ENCODE measurements around the gene QPRT.
A peak's percentile ranks its signal among the peaks of the same experiment; 100 is the strongest.

Gene QPRT

DNA sequence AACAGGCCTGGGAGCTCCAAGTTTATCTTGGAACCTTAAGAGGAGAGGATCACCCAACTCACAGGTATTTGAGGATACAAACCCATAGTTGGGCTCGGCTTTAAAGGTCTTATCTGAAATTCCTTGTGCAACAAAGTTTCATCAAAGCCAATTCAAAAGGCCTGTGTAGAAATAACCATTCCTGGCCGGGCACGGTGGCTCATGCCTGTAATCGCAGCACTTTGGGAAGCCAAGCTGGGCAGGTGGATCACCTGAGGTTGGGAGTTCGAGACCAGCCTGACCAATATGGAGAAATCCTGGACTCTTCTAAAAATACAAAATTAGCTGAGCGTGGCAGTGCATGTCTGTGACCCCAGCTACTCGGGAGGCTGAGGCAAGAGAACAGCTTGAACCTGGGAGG is 38.1 kb downstream of the QPRT start:
- POLR2A ChIA-PET, result interaction anchor here (1.7 kb wide), 1 partner anchor 17 kb away, joined by 4 read pairs; no protein-coding TSS in a partner anchor
- CTCF ChIA-PET, result interaction anchor here (0.6 to 2.1 kb wide), 6 partner anchors 12 to 302 kb away, joined by 3 to 11 read pairs (median 3); no protein-coding TSS in a partner anchor
- TF ChIP-seq ZNF292 (tag by site-specific recombination; IDR thresholded peaks at IDR 0.05; ENCODE audit: borderline replicate concordance, low read depth) (no peak), ZNF843 (tag by site-specific recombination; IDR thresholded peaks at IDR 0.05) (no peak), ZNF629 (tag by site-specific recombination; IDR thresholded peaks at IDR 0.05) (no peak), ZBTB21 (tag by site-specific recombination; IDR thresholded peaks at IDR 0.05) (no peak), ZNF658 (tag by site-specific recombination; IDR thresholded peaks at IDR 0.05) (no peak), ZNF560 (tag by site-specific recombination; IDR thresholded peaks at IDR 0.05; ENCODE audit: borderline replicate concordance) (no peak), ZNF266 (tag by site-specific recombination; IDR thresholded peaks at IDR 0.05; ENCODE audit: low read depth) (no peak)
- TF ChIP-seq, protein P1, sequence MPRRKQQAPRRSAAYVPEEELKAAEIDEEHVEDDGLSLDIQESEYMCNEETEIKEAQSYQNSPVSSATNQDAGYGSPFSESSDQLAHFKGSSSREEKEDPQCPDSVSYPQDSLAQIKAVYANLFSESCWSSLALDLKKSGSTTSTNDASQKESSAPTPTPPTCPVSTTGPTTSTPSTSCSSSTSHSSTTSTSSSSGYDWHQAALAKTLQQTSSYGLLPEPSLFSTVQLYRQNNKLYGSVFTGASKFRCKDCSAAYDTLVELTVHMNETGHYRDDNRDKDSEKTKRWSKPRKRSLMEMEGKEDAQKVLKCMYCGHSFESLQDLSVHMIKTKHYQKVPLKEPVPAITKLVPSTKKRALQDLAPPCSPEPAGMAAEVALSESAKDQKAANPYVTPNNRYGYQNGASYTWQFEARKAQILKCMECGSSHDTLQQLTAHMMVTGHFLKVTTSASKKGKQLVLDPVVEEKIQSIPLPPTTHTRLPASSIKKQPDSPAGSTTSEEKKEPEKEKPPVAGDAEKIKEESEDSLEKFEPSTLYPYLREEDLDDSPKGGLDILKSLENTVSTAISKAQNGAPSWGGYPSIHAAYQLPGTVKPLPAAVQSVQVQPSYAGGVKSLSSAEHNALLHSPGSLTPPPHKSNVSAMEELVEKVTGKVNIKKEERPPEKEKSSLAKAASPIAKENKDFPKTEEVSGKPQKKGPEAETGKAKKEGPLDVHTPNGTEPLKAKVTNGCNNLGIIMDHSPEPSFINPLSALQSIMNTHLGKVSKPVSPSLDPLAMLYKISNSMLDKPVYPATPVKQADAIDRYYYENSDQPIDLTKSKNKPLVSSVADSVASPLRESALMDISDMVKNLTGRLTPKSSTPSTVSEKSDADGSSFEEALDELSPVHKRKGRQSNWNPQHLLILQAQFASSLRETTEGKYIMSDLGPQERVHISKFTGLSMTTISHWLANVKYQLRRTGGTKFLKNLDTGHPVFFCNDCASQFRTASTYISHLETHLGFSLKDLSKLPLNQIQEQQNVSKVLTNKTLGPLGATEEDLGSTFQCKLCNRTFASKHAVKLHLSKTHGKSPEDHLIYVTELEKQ (tag by site-specific recombination; IDR thresholded peaks at IDR 0.05; ENCODE audit: borderline replicate concordance), result no peak
- Histone ChIP-seq H3K36me3 (ENCODE audit: control insufficient read depth in 2 of 2, insufficient read depth in 1 of 2, low read length in 2 of 2) (no peaks in the 10 kb centered on the region), H3K27ac (ENCODE audit: extremely low read depth, low read depth, low read length) (no peak overlapping the region), H3K9me3 (ENCODE audit: control insufficient read depth, insufficient read depth, low read depth, low read length) (no peaks in the 10 kb centered on the region), H3K4me3 (ENCODE audit: low read depth, low read length) (no peak overlapping the region), H3K4me1 (ENCODE audit: control insufficient read depth, insufficient read depth, low read length) (peaks cover 6% of the 10 kb centered on the region; the same call in 1 of the 2 replicates)

DNA sequence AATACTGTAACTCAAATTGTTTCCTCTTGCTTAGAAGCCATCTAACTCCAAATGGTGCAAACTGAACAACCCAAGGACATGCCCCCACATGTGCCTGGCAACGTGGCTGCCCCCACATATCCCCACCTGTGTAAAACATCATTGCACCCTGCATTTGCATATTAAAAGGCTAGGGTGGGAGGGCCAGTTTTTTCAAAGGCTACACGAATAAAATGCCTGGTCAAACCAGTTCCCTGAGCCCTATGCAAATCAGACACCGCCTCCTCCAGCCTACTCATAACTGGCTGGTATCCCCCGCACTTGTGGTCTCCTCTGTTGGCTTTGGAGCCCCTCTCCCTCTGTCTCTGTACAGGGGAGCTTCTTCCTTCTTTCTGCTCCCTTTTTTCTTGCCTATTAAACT is 40.1 kb downstream of the QPRT start:
- TF ChIP-seq SCRT2 (tag by site-specific recombination; IDR thresholded peaks at IDR 0.05) (no peak), ZFHX2 (tag by site-specific recombination; conservative IDR thresholded peaks at IDR 0.05) (0 out of 2 replicates have a peak, but pooled peaks have one; percentile 8)
- H3K36me3 ChIP-seq (ENCODE audit: control insufficient read depth in 2 of 2, insufficient read depth in 1 of 2, low read length in 2 of 2), result no peaks in the 10 kb centered on the region
- H3K4me1 ChIP-seq (ENCODE audit: control insufficient read depth, insufficient read depth, low read length), result peaks cover 6% of the 10 kb centered on the region; the same call in 1 of the 2 replicates
- ChIA-PET CTCF (interaction anchor here (0.6 kb wide), 1 partner anchor 27 kb away, joined by 4 read pairs; no protein-coding TSS in a partner anchor), POLR2A (no interaction called here)
- H3K4me3 ChIP-seq (ENCODE audit: low read depth, low read length), result no peak overlapping the region
- no peaks in the 10 kb centered on the region for H3K9me3 ChIP-seq (ENCODE audit: control insufficient read depth, insufficient read depth, low read depth, low read length)
- H3K27ac ChIP-seq (ENCODE audit: extremely low read depth, low read depth, low read length), result no peak overlapping the region

DNA sequence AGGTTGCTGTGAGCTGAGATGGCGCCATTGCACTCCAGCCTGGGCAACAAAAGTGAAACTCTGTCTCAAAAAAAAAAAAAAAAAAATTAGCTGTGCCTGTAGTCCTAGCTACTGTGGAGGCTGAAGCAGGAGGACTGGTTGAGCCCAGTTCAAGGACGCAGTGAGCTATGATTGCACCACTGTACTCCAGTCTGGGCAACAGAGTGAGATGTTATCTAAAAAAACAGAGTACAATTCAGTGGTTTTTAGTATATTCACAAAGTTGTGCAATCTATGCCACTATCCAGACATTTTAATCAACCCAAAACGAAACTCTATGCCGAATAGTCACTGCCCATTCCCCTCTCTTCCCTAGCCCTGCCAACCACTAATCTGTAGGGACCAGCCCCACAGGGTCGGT is 41.7 kb downstream of the QPRT start:
- peak; percentile 83 for TF ChIP-seq ZBTB17 (tag by site-specific recombination; IDR thresholded peaks at IDR 0.05)
- TF ChIP-seq ZNF174 (tag by site-specific recombination; IDR thresholded peaks at IDR 0.05), result no peak
- TF ChIP-seq, protein P2, sequence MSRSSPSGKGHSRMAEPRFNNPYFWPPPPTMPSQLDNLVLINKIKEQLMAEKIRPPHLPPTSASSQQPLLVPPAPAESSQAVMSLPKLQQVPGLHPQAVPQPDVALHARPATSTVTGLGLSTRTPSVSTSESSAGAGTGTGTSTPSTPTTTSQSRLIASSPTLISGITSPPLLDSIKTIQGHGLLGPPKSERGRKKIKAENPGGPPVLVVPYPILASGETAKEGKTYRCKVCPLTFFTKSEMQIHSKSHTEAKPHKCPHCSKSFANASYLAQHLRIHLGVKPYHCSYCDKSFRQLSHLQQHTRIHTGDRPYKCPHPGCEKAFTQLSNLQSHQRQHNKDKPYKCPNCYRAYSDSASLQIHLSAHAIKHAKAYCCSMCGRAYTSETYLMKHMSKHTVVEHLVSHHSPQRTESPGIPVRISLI (tag by site-specific recombination; IDR thresholded peaks at IDR 0.05), result 0 out of 2 replicates have a peak, but pooled peaks have one; percentile 25
- TF ChIP-seq, protein P3, sequence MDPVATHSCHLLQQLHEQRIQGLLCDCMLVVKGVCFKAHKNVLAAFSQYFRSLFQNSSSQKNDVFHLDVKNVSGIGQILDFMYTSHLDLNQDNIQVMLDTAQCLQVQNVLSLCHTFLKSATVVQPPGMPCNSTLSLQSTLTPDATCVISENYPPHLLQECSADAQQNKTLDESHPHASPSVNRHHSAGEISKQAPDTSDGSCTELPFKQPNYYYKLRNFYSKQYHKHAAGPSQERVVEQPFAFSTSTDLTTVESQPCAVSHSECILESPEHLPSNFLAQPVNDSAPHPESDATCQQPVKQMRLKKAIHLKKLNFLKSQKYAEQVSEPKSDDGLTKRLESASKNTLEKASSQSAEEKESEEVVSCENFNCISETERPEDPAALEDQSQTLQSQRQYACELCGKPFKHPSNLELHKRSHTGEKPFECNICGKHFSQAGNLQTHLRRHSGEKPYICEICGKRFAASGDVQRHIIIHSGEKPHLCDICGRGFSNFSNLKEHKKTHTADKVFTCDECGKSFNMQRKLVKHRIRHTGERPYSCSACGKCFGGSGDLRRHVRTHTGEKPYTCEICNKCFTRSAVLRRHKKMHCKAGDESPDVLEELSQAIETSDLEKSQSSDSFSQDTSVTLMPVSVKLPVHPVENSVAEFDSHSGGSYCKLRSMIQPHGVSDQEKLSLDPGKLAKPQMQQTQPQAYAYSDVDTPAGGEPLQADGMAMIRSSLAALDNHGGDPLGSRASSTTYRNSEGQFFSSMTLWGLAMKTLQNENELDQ (tag by site-specific recombination; IDR thresholded peaks at IDR 0.05; ENCODE audit: low read depth), result no peak
- no peak for TF ChIP-seq ZNF501 (tag by site-specific recombination; IDR thresholded peaks at IDR 0.05)
- ChIA-PET CTCF (interaction anchor here (0.6 to 6.2 kb wide), 6 partner anchors 10 to 345 kb away, joined by 3 to 47 read pairs (median 4); partner anchors contain the start of gene ALDOA), POLR2A (no interaction called here)
- no peaks in the 10 kb centered on the region for H3K9me3 ChIP-seq (ENCODE audit: control insufficient read depth, insufficient read depth, low read depth, low read length)
- no peak overlapping the region for H3K27ac ChIP-seq (ENCODE audit: extremely low read depth, low read depth, low read length)
- H3K4me3 ChIP-seq (ENCODE audit: low read depth, low read length), result no peak overlapping the region
- no peaks in the 10 kb centered on the region for H3K36me3 ChIP-seq (ENCODE audit: control insufficient read depth in 2 of 2, insufficient read depth in 1 of 2, low read length in 2 of 2)
- no peaks in the 10 kb centered on the region for H3K4me1 ChIP-seq (ENCODE audit: control insufficient read depth, insufficient read depth, low read length)
